ENCODE data around the gene FADS1.
A peak's percentile ranks its signal among the peaks of the same experiment; 100 is the strongest.

FADS1 gene

GRCh38 chr11:61805146-61805545, 11.7 kb downstream of the FADS1 start:
- peaks cover 6% of the 10 kb centered on the region for H3K4me1 Mint-ChIP-seq
- peaks cover 77% of the 10 kb centered on the region for H3K36me3 Mint-ChIP-seq (ENCODE audit: low read depth)
- H3K27me3 Mint-ChIP-seq (ENCODE audit: low read depth), result no peaks in the 10 kb centered on the region
- no peak overlapping the region for H3K4me3 Mint-ChIP-seq
- no peak for TF ChIP-seq CTCF (IDR thresholded peaks at IDR 0.05; ENCODE audit: unreplicated experiment in 3 of 3)
- H3K9me3 Mint-ChIP-seq, result no peaks in the 10 kb centered on the region
- H3K27ac Mint-ChIP-seq, result no peak overlapping the region

GRCh38 chr11:61803889-61804647, 12.7 kb downstream of the FADS1 start:
- no peak for TF ChIP-seq CTCF (IDR thresholded peaks at IDR 0.05; ENCODE audit: unreplicated experiment in 3 of 3)
- H3K27ac Mint-ChIP-seq, result peak overlapping the region in 1 of 3 experiments; percentile 59
- H3K4me3 Mint-ChIP-seq, result no peak overlapping the region
- peaks cover 71% of the 10 kb centered on the region for H3K36me3 Mint-ChIP-seq (ENCODE audit: low read depth)
- H3K4me1 Mint-ChIP-seq, result peaks cover 6% of the 10 kb centered on the region
- no peaks in the 10 kb centered on the region for H3K27me3 Mint-ChIP-seq (ENCODE audit: low read depth)
- no peaks in the 10 kb centered on the region for H3K9me3 Mint-ChIP-seq

GRCh38 chr11:61802605-61803004, 14.2 kb downstream of the FADS1 start:
- H3K9me3 Mint-ChIP-seq, result no peaks in the 10 kb centered on the region
- H3K4me1 Mint-ChIP-seq, result peaks cover 6% of the 10 kb centered on the region
- TF ChIP-seq CTCF (IDR thresholded peaks at IDR 0.05; ENCODE audit: unreplicated experiment in 3 of 3), result no peak
- no peak overlapping the region for H3K27ac Mint-ChIP-seq
- peaks cover 61% of the 10 kb centered on the region for H3K36me3 Mint-ChIP-seq (ENCODE audit: low read depth)
- no peak overlapping the region for H3K4me3 Mint-ChIP-seq
- H3K27me3 Mint-ChIP-seq (ENCODE audit: low read depth), result no peaks in the 10 kb centered on the region

- Mint-ChIP-seq H3K36me3 (ENCODE audit: low read depth) (peaks cover 51% of the 10 kb centered on the region), H3K27ac (no peak overlapping the region), H3K27me3 (ENCODE audit: low read depth) (no peaks in the 10 kb centered on the region), H3K9me3 (no peaks in the 10 kb centered on the region), H3K4me3 (no peak overlapping the region), H3K4me1 (peaks cover 12% of the 10 kb centered on the region)
- TF ChIP-seq CTCF (IDR thresholded peaks at IDR 0.05; ENCODE audit: unreplicated experiment in 3 of 3), result no peak
Observed at GRCh38 chr11:61800331-61801281, 16.2 kb downstream of the FADS1 start.

GRCh38 chr11:61799665-61800284, 17.0 kb downstream of the FADS1 start:
- Mint-ChIP-seq H3K27ac (no peak overlapping the region), H3K4me3 (no peak overlapping the region), H3K9me3 (no peaks in the 10 kb centered on the region), H3K4me1 (peaks cover 12% of the 10 kb centered on the region), H3K36me3 (ENCODE audit: low read depth) (peaks cover 43% of the 10 kb centered on the region), H3K27me3 (ENCODE audit: low read depth) (no peaks in the 10 kb centered on the region)
- no peak for TF ChIP-seq CTCF (IDR thresholded peaks at IDR 0.05; ENCODE audit: unreplicated experiment in 3 of 3)

All from nephron (organoid).